HG03045 (cell line): ENCODE results near the gene HOXB4.

Source experiments
- ATAC-seq: cut with Tn5 transposase; IDR thresholded peaks from one replicate; pipeline ENCODE4 v1.9.1; 2021; ENCODE audit warnings: mild to moderate bottlenecking, moderate library complexity; ENCODE audit not compliant: unreplicated experiment

HOXB4 gene

GRCh38 chr17:48575066-48575582, 3.0 kb downstream of the HOXB4 start:
- no peak for ATAC-seq

GRCh38 chr17:48574505-48575065, 3.6 kb downstream of the HOXB4 start:
- ATAC-seq, result no peak

DNA sequence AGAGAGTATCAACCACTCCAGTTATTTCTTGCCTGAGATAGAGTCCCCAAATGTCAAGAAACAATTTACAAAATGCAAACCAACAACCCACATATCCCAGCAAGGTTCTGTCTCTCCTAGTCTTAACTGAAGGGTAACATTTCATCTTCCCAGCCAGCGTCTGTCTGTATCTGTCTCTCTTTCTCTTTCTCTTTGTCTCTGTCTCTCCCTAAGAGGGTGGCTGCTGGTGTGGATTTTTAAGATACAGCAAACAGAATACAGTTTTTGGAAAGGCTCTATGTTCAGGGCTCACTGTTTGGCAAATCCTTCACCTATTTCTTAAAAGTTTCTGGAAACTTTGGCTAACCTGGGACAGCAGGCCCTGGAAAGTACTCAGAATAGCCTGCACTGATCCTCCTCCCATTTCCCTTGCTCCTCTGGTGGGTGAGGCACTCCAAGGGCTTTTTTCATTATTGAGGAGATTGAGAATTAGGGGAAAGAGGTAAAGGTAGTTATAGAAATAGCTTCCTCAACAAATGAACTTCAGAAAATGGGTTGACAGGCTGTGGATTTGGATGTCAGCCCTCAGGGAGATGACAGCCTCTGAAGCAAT, 6.2 kb downstream of the HOXB4 start:
- no peak for ATAC-seq

DNA sequence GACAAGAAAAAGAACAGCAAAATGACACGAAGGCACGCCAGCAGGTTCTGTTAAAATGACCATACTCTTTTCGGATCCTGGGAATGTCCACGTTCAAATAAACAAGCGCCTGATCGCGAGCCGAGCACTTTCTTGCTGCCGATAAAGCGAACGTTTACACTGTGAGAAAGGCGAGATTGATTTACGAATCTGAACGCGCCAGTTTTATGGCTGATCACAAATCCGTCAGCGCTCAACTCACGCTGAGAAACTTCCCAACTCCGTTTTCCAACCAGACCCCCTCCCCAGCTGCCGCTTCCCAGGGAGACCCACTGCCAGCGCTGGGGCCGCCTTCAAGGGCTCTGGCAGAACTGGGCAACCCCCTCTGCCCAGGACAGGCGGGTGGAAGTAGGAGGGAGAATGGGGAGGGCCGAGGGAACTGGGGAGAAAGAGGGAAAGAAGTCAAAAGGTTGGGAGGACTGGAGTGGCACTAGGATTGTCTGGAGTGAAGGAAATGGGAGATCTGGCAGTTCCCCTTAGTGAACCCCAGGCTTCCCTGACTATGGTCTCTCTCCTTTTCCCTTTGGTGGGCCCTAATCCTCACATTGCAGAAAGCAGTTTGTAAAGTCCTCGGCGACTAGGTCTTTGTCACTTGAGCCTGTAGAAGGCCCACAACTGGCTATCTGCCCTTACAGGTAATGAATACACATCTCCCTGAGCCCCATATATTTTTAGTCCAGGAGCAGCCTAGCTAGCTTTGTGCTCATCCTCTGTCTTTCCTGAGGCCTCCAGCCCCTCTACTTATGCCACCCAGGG, 6.9 kb downstream of the HOXB4 start:
- ATAC-seq, result no peak

GRCh38 chr17:48570325-48571023, 7.7 kb downstream of the HOXB4 start:
- no peak for ATAC-seq

DNA sequence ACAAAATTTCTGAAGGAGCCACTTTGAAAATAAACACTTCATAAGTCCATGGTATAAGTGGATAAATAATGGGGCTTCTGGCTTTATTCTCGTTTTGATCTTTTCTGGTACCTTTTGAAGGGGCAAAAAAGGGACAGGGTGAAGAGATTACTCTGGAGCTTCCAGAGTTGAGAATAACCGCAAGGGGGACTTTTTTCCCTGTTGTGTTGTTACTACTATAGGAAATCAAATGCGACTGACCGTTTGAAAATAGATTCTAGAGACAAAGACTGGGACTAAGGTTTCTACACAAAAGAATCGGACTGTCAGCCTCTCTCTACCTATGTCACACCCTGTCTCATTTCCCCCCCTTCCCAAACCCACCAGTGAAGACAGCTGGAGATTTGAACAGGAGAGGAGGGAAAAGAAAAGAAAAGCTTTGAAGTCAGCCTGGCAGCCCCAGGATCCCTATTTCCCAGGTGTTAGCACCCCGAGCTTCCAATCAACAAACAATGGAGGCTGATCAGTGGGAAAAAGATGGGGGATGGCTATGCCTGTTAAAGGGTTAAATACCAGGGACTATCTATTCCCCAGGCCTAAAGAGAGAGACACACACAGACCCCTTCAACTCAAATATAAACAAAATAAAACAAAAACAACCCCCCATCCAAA, 8.4 kb downstream of the HOXB4 start:
- ATAC-seq, result no peak

GRCh38 chr17:48569240-48569582, 8.9 kb downstream of the HOXB4 start:
- no peak for ATAC-seq

DNA sequence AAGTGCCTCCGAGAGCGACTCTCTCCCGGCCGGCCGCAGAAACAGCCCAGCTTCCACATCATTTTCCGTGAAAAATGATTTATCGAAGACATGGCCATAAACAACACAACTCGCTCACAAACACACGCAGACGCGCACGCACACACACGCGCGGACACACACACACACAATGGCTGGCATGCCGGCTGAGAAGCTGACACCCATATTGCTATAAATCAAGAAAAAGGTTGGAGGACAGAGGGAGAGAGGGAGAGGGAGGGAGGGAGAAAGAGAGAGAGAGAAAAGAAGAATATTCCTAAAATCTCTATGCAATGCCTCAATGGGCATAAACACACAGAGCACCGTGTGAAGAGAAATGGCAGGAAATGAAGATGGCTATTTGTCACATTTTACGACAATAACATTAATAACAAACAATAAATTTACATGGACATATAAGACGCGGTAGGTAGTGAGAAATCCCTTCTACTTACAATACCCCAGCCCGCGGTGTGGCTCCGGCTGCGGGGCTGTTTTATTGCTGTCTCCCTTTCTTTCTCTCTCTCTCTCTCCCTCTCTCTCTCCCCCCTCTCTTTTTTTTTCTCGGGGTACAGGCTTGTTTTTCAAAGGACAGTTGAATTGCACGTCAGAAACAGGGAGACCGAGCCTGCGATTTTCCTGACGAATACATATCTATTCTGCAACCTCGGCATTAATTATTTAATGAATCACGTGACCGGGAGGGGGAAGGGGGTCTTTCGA, 9.5 kb downstream of the HOXB4 start:
- ATAC-seq, result no peak

DNA sequence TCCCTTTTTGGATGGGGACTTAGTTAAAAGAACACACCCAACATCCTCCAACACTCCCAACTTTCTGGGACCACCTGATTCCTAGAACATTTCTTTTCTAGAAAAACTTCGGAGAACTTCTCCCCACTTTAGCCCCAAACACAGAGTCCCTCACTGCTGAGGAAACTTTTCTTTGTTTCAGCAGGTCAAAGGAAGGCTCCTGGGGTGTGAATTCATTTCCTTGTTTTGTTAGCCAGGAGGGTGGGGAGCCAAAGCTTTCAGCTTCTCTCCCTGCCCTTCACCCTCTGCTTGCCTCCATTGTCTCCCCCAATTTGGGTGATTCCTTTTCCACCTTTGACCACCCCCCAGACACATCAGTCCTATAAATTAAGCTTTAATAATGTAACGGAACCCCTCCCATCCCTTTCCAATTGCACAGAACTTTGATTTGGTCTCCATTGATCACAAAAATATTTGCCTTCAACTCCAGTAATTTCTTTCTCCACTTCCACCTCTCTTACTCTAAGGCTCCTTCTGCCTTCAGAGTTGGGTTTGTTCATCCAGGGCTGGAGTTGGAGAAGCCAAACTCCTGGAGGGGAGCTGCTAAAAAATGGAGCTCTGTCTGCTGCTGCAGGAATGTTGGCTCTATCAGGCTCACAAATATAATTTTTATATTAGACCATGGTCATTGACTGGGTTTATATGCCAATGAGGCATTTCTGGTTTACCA, 10.3 kb downstream of the HOXB4 start:
- no peak for ATAC-seq

GRCh38 chr17:48567209-48567608, 10.9 kb downstream of the HOXB4 start:
- no peak for ATAC-seq

- no peak for ATAC-seq
Measured at GRCh38 chr17:48566717-48567116, 11.4 kb downstream of the HOXB4 start.

- no peak for ATAC-seq
Measured at GRCh38 chr17:48565925-48566710, 12.0 kb downstream of the HOXB4 start.

- no peak for ATAC-seq
Measured at GRCh38 chr17:48565022-48565554, 13.1 kb downstream of the HOXB4 start.

DNA sequence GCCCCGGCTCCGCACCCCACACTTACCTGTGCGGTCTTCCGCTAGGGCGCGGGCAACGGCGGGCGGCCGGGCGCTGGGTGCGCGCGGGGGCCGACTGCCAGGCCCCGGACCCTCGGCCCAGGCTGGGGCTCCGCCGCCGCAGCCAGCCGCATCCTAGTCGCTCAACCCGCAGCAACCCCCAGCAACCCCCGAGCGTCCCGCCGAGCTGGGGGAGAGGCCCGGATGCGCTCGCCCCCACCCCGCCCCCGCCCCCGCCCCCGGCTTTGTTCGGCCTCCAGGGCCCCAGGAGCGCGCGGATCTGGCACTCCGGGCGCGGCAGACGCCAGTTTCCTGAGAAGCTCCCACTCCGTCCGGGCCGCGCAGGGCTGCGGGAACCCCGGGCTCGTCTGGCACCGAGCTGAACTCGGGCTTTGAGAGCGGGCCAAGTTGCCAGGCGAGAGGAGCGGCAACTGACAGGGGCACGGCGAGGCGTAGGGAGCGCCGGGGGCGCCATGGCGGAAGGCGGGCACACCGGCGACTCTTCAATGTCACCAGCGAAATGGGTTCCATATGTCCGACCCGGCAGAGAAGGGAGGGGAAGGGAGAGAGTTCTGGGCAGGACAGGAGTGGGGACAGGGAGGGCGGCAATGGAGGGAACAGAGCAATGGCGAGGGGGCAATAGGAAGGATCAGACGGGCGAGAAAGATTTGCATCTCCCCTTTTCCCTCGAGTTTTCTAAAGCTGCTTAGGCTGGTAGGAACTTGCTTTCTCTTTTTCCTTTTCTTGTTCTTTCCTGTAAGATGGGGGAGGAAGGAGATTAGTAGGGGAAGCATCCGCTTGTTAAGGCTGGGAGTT, 13.7 kb downstream of the HOXB4 start:
- no peak for ATAC-seq

- ATAC-seq, result no peak
Measured at GRCh38 chr17:48563867-48564187, 14.3 kb downstream of the HOXB4 start.

GRCh38 chr17:48563385-48563838, 14.7 kb downstream of the HOXB4 start:
- no peak for ATAC-seq

DNA sequence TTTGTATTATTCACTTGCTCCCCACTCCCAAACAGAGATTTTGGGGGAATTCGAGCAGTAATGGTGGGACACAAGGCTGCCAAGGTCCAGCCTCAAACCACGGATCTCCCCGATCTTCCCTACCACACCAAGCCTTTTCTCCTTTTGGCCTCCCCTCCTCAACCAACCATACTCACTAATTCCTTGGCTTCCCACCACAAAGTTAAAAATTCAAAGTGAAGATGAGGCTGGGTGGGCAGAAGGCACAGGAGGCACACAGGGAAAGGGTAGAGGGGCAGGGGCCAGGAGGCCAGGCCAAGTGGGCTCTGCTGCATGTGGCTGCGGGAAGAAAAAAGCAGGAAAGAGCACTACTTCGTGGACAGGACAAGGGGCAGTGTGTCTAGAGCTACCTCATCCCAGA, 15.2 kb downstream of the HOXB4 start:
- no peak for ATAC-seq
